ENCODE measurements around the gene NKX6-1.

Gene NKX6-1

DNA sequence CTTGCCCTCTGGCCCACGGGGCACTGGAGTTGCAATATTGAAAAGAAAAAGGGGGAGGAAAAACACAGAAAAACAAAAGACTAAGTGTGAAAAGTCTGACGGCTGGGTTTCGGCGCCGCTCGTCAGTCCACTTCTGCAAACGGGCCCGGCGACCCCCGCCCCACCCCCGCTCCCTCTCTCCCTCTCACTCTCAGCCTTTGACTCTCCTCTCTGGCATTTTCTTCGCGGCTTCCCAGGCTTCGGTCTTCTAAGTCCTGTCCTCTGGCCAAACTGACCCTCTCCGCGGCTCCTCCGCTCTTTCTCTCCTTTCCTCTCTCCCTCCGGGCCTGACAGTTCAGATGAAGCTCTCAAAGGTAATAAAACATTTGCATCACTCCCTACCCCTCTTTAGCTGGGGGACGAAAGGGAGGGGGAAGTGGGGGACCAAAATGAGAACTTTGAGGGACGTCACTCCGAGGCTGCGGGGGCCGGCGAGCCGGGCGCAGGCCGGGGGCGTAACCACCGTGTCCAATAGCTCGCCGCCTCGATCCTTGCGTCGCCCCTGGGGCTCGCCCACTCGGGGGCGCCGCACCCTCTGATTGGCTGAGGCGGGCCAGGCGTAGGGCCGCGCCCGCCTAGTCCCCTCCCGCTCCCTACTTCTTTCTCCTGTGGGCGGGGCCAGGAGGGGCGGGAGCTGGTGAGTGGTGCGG, at the start of gene NKX6-1:
NKX6-1 (minus strand) TSS at position 358 of the 689 bp plus-strand sequence. CDS start 1,064 bp downstream, outside the sequence.
- DNase-seq (ENCODE audit: low read depth in 3 of 3) = no peak

DNA sequence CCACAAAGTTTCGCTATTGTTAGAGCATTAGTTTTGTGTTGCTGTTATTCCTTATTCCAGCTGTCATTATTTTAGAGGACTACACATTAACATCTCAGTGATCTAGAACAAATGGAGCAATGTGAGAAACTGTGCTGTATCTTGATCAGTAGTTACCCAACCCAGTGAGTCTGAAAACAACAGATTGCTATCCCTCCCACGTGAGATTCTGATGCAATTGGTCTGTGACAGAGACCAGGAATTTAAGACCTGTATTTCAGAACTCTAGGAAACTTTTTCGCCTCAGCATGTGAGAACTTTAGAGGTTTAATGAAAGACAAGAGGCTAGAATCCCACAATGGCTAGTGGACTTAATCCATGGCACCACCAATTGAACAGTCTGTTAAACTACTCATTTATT, 48.1 kb upstream of the NKX6-1 start:
- DNase-seq (ENCODE audit: low read depth in 3 of 3) = no peak

DNA sequence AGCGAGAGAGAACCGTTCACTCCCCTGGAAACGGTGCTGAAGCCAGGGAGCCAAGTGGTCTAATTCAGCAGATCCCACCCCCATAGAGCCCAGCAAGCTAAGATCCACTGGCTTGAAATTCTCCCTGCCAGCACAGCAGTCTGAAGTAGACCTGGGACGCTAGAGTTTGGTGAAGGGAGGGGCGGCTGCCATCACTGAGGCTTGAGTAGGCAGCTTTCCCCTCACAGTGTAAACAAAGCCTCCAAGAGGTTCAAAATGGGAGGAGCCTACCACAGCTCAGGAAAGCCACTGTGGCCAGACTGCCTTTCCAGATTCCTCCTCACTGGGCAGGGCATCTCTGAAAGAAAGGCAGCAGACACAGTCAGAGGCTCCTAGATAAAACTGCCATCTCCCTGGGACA, 46.0 kb upstream of the NKX6-1 start:
- DNase-seq (ENCODE audit: low read depth in 3 of 3) = no peak

DNA sequence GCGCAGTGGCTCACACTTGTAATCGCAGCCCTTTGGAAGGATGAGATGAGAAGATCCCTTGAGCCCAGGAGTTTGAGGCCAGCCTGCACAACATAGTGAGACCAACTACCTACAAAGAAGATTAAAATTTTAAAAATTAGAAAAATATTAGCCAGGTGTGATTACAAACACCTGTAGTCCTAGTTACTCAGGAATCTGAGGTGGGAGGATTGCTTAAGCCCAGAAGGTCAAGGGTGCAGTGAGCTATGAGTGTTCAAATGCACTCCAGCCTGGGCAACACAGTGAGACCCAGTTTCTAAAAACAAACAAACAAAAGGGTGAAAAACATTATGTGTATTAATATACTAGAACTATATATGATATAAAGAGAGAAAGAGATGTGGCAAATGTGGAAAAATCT, 36.8 kb upstream of the NKX6-1 start:
- DNase-seq (ENCODE audit: low read depth in 3 of 3) = no peak

DNA sequence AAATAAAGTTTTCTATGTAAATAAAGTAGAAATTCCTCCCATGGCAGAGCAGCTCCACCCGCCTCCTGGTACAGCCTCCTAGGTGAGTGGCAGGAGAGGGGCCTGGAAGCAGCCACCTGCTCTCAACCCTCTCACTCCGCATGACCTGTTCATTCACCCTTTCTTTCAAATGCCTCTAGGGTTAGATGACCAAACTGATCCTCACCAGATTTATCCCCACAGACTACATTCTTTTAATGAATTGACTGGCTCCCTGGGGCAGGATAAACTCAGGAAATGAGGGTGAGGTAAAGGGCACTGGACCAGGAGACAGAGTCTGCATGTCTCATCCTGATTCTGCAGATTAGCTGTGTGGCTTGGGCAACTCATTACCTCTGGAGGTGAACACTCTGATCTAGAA, 32.6 kb upstream of the NKX6-1 start:
- no peak for DNase-seq (ENCODE audit: low read depth in 3 of 3)

DNA sequence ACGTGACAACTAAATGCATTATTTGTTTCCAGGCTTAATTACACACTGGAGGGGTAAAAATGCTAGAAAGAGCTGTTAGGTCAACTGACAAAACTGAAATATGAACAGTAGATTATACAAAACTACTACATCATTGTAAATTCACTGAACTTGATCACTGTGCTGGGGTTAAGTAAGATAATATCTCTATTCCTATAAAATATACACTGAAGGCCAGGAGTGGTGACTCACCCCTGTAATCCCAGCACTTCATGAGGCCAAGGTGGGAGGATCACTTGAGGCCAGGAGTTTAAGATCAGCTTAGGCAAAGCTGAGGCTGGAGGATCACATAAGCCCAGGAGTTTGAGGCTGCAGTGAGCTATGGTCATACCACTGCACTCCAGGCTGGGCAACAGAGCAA, 31.8 kb upstream of the NKX6-1 start:
- no peak for DNase-seq (ENCODE audit: low read depth in 3 of 3)

DNA sequence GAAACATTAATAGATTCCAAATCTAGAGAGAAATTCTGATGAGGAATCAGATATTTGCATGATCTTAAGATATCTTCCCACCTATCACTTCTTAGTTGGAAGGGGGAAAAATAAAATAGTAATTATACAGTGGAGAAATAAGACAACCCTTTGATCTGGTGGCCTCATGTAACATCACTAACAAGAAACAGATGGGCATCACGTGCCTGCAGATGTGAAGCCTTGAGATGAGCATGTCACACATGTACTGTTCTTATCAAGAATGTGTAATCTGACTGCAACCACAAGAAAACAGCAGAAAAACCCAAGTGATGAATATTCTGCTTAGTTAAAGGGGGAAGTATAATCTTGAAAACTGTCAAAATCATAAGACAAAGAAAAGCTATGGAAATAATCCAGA, 31.4 kb upstream of the NKX6-1 start:
- no peak for DNase-seq (ENCODE audit: low read depth in 3 of 3)

DNA sequence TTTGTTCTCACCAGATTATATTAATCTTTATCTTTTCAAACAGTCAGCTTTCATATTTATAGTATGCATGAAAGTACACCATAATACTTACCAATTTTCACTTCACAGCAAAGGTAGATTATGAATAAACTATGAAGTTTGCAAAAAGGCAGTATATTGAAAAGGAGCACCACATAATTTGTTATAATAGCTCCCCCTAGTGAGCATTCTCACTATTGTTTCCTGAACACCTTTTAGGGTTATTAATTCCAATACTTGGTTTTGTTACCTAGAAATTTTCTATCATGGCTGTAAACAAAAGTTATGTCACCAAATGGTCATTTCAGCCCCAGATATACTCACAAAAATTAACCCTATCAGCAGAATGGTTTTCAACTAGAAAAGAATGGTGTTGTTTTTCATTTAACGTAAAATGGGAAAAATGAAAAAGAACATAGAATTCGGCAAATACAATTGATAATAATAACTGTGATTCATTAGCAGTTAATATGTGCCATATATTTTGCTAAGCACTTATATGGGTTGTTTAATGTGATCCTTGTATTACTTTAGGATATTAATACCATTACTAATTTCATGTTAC, 30.2 kb upstream of the NKX6-1 start:
- no peak for DNase-seq (ENCODE audit: low read depth in 3 of 3)

DNA sequence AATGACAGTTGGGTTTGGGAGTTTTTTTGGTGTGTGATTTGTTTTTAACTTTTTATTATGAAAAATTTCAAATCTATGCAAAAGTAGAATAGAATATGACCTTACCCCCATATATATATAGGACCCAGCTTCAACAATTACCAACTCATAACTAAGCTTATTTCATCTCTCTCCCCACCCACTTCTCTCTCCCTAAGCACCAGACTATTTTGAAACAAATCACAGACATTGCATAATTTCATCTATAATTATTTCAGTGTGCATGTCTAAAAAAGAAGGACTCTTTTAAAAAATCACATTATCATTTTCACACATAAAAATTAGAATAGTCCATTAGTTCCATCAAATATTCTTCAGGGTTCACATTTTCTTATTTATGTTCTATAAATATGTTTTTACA, 28.3 kb upstream of the NKX6-1 start:
- DNase-seq (ENCODE audit: low read depth in 3 of 3) = no peak

DNA sequence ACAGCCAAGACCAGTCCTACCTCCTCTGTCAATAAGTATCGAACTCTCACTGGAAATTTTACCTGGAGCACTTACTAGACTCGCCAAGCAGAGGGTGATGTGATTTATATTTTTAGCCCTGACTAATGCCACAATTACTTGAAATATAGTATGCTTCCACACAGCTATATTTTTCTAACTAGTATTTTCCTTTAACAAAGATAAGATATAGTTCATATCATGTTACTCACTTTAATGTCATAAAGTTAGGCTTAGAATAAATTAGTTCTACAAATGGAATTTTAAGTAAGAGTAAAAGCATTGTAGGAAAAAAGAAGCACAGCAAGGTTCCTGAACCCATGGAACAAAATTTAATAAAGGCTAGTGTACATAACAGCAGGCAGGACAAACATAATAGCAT, 16.0 kb upstream of the NKX6-1 start:
- no peak for DNase-seq (ENCODE audit: low read depth in 3 of 3)

DNA sequence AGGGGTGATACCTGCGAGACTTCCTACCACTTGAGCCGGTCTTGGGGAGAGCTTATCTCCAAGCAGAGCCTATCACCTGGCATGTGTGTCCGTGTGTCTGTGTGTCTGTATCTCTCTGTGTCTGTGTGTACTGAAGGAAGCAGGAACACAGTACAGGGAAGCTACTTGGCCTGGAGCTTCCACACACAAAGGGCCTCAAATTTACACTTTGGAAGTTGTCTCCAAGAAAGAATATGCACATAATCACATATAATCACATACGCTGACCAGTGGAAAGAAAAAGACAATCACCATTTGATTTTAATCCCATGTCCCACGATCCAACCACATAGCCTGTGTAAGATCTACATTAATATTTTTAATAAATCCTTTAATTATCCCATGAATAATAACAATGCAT, 13.2 kb upstream of the NKX6-1 start:
- no peak for DNase-seq (ENCODE audit: low read depth in 3 of 3)

DNA sequence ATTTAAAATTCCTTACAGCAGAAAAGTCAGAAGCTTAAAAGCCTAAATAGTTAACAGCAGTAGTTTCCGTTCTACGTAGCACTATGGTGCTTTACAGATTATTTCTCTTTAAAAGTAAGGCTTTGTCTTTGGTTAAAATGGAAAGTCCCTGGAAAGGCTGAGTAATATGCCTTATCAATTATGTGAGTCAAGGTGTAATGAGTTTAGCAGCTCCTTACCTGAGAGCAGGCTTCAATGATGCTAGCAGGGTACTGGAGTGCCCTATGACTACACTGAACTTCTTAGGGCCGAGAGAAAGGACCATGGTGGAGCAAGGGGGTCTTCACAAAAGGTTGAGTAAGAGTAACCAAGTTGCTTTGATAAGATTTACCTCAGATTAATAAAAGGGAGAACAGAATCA, 12.6 kb upstream of the NKX6-1 start:
- no peak for DNase-seq (ENCODE audit: low read depth in 3 of 3)

DNA sequence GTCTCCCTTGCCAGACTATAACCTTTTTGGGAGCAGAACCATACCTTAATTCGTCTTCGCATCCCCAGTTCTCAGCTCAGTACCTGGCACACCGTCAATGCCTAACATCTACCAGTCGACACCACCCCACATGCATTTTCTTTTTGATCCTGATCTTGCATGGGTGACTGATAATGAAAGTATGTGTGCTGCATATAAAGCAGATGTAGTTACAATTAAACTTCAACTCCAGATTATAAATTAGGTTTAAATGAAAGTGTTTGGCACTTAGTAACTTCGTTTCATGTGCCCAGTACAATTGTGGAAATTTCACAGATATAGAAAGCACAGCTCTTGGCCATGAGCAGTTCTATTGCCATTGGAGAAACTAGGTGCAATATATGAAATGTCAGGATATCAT, 8.8 kb upstream of the NKX6-1 start:
- no peak for DNase-seq (ENCODE audit: low read depth in 3 of 3)

DNA sequence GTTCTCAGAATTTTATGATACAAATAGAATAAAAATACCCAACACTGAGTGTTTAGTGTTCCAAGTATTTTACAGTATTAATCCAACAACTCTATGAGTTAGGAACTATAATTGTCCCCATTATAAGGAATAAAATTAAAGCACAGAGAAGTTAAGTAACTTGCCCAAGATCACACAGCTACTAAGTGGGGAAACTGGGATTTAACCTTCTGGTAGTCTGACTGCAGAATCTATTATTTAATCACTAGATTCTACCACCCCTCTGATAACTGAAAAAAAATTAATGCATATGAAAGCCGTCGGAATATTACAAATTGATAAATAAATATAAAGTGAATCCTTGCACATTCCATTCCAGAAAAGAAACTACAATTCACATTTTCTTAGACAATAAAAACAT, 5.7 kb upstream of the NKX6-1 start:
- DNase-seq (ENCODE audit: low read depth in 3 of 3) = no peak

DNA sequence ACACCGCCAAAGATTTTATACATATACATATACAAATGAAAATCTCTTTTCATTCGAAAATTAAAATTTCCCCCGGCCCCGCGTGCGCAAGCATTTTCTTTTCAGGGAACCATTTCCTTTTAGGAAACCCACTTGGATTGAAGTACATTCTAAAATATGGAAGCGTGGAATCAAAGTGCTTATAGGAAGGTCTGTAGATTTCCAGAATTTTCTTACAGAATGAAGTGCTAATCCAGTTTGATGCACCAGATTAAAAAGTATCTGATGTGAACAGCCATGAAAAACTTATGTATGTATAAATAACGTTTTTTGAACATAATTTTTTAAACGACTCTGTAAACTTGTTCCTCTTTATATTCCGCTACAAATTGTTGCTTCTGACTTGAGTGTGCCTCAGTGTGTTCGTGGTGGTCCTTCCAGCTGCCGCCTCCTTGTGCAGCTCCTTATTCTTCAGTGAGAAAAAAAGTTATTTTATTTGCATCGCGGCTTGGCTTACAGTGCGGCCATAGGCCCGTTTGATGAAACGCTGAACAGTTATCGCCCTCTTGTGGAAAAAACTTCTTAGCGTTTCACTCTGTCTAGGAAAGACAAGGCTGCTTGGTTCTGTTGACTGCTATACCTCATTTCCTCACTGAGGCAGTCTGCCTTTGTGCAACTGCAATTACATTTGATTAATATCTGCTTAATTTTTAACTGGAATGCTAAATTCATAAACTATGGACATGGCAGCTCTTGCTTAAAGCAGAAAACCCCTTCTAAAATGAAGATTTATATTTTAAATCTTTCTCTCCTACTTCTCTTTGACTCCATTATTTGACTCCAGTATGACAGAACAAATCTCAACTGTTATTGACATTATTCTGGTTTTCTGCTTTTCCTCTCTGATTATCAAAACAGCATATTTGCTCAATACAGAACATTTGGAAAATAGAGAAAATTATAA, 4.7 kb upstream of the NKX6-1 start:
- no peak for DNase-seq (ENCODE audit: low read depth in 3 of 3)

DNA sequence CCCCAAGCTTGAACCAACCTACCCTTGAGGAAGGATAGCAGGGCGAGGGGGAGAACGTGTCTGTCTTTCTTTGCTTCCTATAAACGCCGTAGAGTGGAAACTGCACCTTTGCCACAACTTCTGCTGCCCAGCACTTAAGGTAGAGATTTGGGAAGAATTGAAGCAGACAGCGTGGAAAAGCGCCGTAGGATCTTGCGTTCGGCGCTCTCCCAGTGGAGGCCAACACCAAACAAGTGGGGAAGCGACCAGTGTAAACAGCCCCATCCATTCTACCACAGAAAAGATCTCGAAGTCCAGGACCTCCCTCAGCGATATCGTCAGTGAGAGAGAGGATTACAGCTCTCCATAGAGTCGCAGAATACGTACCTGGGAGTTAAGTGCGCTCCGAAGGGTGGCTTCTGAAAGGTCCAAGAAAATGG, 3.9 kb upstream of the NKX6-1 start:
- no peak for DNase-seq (ENCODE audit: low read depth in 3 of 3)

DNA sequence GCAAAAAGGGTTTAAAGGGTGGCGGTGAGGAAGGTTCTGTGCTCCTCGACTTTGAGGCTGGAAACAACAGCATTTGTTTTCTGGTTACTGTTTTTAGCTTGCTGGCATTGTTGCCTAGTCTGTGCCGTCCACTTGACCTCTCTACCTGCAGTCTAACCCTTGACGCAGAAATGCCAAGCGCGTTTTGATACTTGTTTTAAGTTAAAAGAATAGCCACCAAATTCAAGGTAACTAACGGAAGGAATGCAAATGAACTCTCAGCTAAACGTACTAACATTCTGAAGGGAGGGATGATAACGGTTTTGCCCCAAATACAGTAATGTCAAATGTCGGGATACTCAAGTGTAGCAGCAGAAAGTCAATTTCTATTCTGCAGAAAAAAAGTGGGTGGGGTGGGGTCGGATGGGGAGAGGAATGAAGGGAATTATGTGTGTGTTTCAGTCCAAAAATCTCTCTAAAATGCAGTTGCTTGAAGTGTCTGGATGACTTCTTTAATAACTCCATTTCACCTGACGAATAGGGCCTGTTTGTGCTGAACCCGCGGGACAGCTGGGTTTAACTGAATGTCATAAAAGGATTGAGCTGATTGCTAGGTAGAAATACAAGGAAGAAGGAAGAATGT, 3.4 kb upstream of the NKX6-1 start:
- DNase-seq (ENCODE audit: low read depth in 3 of 3) = no peak

DNA sequence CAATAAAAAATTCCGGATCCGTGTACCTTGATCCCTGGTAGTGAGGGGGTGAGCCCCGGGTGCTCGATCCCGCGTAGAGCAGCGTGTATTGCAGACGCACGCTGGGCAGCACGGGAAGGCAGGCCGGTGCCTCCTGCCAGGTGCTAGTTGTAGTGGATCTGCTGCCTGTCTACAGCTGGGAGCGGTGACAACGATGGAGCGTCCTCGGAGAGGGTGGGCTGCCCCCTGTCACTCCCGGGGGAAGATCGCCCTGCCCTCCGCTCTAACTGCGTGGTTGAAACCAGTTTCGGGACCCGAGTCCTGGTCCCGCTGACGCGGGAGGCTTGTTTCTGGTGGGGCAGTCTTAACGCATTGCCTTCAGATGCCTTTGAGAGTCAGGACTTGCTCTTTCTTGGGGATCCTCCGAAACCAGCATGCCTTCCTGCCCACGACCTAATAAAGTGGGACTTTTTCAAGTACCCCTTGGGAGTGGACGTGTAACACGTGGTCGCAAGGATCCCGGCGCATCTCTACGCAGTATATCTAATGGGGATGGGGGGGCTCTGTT, 2.7 kb upstream of the NKX6-1 start:
- no peak for DNase-seq (ENCODE audit: low read depth in 3 of 3)

DNA sequence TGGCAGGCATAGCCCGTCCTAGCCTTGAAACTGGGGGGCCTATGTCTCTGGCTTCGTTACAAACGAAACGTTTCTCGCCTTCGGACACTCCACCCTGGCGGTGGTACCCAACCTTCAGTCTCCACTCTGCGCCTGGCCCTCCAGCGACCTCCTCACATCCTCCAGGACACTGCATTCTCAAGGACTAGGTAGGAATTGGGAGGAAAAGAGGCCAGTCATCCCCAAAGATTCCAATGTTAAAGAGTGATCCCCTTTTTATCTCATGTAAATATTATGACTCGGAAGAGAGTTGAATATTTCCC, 2.1 kb upstream of the NKX6-1 start:
- no peak for DNase-seq (ENCODE audit: low read depth in 3 of 3)

DNA sequence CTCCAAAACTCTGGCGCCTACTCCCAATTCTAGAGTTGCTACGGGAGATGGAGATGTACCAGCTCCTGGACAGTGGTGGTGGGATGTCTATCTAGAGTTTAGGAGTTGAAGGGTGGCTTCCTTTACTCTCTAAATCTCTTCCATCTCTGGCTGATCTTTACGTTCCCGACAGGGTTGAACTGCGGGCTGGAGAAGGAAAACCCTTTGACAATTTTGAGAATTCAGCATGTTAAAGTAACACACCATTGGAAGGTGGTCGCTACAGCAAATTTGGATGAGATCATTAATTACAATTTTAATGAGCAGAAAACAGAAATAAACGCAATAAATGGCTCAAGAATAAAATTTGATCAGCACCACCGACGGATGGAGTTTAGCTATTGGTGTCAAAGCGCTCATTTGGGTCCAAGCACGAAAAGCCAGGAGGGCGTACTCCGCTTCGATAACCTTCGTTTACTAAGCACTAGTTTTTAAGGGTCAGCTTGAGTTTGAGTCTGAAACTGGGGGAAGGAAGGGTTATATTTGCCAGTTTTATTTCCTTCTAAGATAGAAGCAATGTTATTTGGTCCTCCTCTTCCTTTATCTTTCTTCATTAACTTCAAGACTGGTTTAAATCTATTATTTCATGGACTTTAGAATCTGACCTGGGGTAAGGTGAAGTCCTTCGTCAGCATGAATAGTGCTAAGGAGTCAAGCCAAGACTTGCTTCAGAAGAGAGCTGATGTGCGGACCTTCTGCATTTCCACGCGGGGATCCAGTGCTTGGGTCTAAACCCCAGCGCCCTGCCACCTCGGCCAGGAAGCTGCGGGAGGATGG, 1.5 kb upstream of the NKX6-1 start:
- DNase-seq (ENCODE audit: low read depth in 3 of 3) = no peak

DNA sequence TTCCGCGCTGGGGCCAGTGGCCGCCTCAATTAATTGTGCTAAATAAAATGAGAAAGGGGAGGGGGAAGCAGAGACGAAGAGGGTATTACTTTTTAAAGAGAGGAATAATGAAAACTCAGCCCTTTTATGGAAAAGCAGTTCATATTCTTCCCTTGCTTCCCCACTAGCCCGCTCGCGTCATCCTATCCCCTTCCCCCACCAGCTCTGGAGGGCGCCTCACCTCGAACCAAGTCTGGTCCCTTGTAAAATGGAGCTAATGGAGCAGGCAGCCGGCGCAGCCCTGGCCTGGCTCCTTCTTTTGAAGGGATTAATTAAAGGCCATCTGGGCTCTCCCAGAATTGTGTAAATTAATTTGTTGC, 511 bp upstream of the NKX6-1 start:
- DNase-seq (ENCODE audit: low read depth in 3 of 3) = no peak

All from stimulated activated CD4-positive, alpha-beta T cell treated with anti-CD3 and anti-CD28 coated beads, TNF-alpha, amount 100 ng/mL, for 4 hours (primary cell).